Measurements from ENCODE around the gene NPBWR2.
"Not testable (repeated sequence)": the region's sequence is repeated elsewhere in the genome, so short reads cannot be mapped to it uniquely, and the experiment has no call there.

The NPBWR2 gene

GRCh38 chr20:64102647-64103354 is 4.6 kb downstream of the NPBWR2 start:
- no peak for FAIRE-seq

- FAIRE-seq: no peak
Measured at GRCh38 chr20:64101731-64102621, 5.4 kb downstream of the NPBWR2 start.

- FAIRE-seq: no peak
Measured at GRCh38 chr20:64100946-64101688, 6.2 kb downstream of the NPBWR2 start.

- no peak for FAIRE-seq
Measured at GRCh38 chr20:64100566-64100888, 6.8 kb downstream of the NPBWR2 start.

- FAIRE-seq: no peak
Measured at GRCh38 chr20:64099880-64100565, 7.3 kb downstream of the NPBWR2 start.

- no peak for FAIRE-seq
Measured at GRCh38 chr20:64099086-64099786, 8.1 kb downstream of the NPBWR2 start.

DNA sequence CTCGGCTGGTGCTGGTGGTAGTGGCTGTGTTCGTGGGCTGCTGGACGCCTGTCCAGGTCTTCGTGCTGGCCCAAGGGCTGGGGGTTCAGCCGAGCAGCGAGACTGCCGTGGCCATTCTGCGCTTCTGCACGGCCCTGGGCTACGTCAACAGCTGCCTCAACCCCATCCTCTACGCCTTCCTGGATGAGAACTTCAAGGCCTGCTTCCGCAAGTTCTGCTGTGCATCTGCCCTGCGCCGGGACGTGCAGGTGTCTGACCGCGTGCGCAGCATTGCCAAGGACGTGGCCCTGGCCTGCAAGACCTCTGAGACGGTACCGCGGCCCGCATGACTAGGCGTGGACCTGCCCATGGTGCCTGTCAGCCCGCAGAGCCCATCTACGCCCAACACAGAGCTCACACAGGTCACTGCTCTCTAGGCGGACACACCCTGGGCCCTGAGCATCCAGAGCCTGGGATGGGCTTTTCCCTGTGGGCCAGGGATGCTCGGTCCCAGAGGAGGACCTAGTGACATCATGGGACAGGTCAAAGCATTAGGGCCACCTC is 8.8 kb downstream of the NPBWR2 start:
- FAIRE-seq: no peak

GRCh38 chr20:64096535-64096934 is 10.8 kb downstream of the NPBWR2 start:
- no peak for FAIRE-seq

GRCh38 chr20:64095927-64096326 is 11.4 kb downstream of the NPBWR2 start:
- no peak for FAIRE-seq

- FAIRE-seq: no peak
Measured at GRCh38 chr20:64095455-64095854, 11.9 kb downstream of the NPBWR2 start.

DNA sequence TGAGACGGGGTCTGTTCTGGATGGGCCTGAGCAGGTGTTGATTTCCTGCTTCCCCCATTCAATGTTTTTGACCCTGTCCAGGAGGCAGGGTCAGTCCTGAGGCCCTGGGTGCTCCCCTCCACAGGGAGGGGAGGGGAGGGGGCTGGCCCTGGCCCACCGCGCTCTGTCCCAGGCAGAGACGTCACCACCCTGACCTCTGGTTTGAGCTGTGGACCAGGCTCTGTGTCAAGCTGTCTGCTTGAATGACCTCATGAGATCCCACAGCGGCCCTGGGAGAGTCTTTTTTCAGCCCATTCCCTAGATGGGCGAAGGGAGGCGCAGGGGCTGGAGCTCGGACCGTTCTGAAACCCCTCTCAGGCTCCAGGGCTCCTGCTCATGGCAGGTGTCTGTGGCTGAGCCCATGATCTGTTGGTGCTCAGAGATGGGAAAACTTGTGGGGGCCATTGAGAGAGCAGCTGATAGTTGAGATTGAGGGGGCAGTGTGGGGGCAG is 14.3 kb downstream of the NPBWR2 start:
- FAIRE-seq: no peak

GRCh38 chr20:64092258-64093012 is 14.9 kb downstream of the NPBWR2 start:
- FAIRE-seq: no peak

DNA sequence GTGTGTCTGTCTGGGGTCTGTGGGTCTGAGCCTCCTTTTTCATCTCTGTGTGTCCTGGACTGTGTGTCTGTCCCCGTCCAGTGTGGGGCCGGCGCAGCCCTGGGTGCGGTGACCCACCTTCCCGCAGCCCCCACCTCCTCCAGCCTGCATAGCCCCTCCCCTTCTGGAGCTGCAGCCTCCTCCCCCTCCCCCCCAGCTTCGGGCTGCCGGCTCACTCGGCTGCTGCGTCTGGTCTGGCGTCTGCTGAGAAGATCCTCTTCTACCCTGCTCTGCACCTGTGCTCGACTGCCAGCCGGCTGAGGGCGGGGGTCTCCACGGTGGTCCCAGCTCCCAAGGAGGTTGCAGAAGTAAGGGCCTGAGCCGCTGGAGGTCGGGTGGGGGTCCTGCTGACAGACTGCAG is 15.6 kb downstream of the NPBWR2 start:
- FAIRE-seq: no peak

- no peak for FAIRE-seq
Measured at GRCh38 chr20:64091340-64091739, 16.0 kb downstream of the NPBWR2 start.

DNA sequence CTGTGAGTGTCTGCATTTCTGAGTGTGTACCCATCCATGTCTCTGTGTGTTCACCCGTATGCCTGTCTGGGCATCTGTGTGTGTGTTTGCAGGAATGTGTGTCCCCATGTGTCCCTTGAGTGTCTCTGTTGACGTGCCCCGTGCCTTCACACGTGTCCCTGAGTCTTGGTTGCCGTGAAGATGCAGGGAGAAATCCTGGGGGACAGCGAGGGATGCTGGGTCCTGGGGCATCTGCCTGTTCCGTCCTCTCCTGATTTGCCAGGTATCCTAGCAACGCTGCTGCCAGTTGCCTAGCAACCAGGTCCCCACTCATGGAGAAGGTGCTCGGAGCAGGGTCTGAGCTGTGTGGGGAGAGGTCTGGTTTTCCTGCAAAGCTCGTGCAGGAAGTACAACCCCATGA is 17.2 kb downstream of the NPBWR2 start:
- FAIRE-seq: no peak

- not testable (repeated sequence) for FAIRE-seq
Measured at GRCh38 chr20:64088586-64088985, 18.8 kb downstream of the NPBWR2 start.

DNA sequence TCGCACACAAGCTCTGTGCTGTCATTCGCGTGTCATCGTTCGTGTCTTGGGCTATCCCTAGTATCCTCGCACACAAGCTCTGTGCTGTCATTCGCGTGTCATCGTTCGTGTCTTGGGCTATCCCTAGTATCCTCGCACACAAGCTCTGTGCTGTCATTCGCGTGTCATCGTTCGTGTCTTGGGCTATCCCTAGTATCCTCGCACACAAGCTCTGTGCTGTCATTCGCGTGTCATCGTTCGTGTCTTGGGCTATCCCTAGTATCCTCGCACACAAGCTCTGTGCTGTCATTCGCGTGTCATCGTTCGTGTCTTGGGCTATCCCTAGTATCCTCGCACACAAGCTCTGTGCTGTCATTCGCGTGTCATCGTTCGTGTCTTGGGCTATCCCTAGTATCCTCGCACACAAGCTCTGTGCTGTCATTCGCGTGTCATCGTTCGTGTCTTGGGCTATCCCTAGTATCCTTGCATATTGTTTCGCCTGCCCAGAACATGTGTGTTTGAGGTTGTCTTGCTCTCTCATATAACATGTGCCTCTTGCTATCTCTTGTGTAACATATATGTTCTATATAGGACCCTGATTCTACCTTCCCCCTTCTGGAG is 20.0 kb downstream of the NPBWR2 start:
- FAIRE-seq: not testable (repeated sequence)

DNA sequence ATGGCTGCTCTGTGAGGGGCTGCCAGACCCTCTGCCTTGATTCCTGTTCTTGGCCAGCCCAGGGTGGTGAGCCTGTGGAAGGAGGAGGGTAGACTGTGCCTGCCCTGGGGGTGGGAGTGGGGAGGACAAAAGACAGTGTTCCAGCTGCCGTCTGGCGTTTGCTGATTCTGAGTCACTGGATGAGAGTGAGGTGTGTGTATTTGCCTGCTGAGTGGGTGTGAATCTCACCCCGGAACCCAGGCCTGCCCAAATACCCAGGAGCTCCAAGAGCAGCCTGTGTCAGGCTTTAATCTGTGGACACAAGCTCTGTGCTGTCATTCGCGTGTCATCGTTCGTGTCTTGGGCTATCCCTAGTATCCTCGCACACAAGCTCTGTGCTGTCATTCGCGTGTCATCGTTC is 20.6 kb downstream of the NPBWR2 start:
- FAIRE-seq: no peak

DNA sequence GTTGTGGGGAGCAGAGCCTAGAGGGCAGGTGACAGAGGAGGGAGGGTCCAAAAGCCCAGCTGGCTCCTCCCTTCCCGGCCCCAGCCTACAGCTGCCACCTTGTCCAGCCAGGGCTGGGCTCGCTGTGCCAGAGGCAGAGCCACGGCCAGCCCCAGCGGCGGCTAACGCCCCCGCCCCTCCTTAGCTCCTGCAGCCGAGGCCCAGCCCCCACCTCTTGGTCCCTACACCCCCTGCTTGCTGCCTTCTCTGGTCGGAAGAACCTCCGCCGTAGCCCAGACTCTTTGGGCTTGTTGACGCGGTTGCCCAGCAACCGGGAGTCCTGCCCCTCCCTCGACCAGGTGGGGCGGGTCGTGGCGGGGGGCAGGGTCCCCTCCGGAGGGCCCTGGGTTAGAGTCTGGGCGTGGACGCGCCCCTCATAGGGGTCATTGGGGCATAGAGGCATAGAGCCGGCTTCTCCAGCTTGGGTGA is 22.6 kb downstream of the NPBWR2 start:
- no peak for FAIRE-seq
